HEK293T (cell line): ENCODE measurements around the gene RPL18.

Experiments
- CTBP1 ChIP-seq: fragments of 450-650 bp; IDR thresholded peaks from 2 replicates; pipeline ENCODE4 v1.6.1; 2016; ENCODE audit warnings: borderline replicate concordance
- ELF4 ChIP-seq: fragments of 450-650 bp; IDR thresholded peaks from 2 replicates; pipeline ENCODE4 v1.6.1; 2017; ENCODE audit warnings: antibody characterized with exemption
- FOXA1 ChIP-seq: fragments of 450-650 bp; IDR thresholded peaks from 2 replicates; pipeline ENCODE4 v1.6.1; 2016; ENCODE audit warnings: mild to moderate bottlenecking
- FOXK2 ChIP-seq: fragments of 450-650 bp; IDR thresholded peaks from 2 replicates; pipeline ENCODE4 v1.6.1; 2016; ENCODE audit warnings: mild to moderate bottlenecking
- SUZ12 ChIP-seq: fragments of 450-650 bp; IDR thresholded peaks from 2 replicates; pipeline ENCODE4 v1.6.1; 2016; ENCODE audit warnings: mild to moderate bottlenecking

DNA sequence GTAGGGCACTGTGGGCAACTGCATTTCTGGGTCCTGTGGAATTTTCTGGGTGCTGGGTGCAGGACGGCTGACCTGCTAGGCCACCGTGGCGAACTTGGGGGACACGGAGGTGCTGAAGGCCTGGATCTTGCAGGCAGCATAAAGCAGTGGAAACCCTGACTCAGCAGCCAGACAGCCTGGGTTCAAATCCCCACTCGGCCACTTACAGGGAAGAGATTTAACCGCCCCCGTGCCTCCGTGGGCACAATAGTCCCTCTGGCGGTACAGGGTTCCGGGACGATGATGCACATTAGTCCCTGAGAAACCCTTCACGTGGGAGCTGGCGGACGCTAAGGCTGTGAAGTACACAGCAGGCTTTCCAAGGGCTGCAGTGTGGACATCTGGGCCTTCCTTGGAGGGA is 7.1 kb downstream of the RPL18 start:
- TF ChIP-seq SUZ12: no peak
- TF ChIP-seq FOXA1: no peak
- TF ChIP-seq CTBP1: no peak
- TF ChIP-seq ELF4: no peak
- TF ChIP-seq FOXK2: no peak
